SK-N-SH (cell line): ENCODE data around the gene GDF9. TPM values are rescaled to one million over a fixed set of nuclear protein-coding genes. Genes with fewer than 3 reads are reported as not detected.
A peak's percentile ranks its signal among the peaks of the same experiment; 100 is the strongest.

Experiments
- CTCF ChIA-PET: fragments of 300-600, 350-600 bp; formaldehyde crosslinking; extraction: SDS; loops from one replicate; lab custom pipeline; 2021; lab: Yijun Ruan, JAX
- POLR2A ChIA-PET: fragments of 350-600 bp; sonication (Branson Sonifier 250); formaldehyde crosslinking; extraction: SDS; loops from one replicate; lab custom pipeline; 2020; ENCODE audit warnings: antibody characterized with exemption, inconsistent platforms; lab: Yijun Ruan, JAX
- DNase-seq: peaks from one replicate; pipeline ENCODE4 v3.0.0; 2012
- H2AFZ ChIP-seq: fragments of 200-600 bp; sonication (generic); 2 replicates; pipeline ENCODE4 v1.8.1; 2016; ENCODE audit warnings: antibody characterized with exemption, mild to moderate bottlenecking, low read depth
- H3F3A ChIP-seq: fragments of 200-600 bp; sonication (generic); replicated peaks from 2 replicates; pipeline ENCODE3; 2016; ENCODE audit warnings: antibody characterized with exemption, mild to moderate bottlenecking; ENCODE audit not compliant: insufficient read depth
- H3K27ac ChIP-seq, 2 experiments: fragments of 200-500 bp in 1 of 2; fragments of 200-600 bp in 1 of 2; sonication (Bioruptor generic) in 1 of 2; sonication (generic), shearing (Covaris generic) in 1 of 2; 2 replicates each; pipeline versions ENCODE4 v1.5.1 to v1.6.1; 2014 to 2016; ENCODE audit warnings: low read depth in 2 of 2, inconsistent platforms in 1 of 2, low read length in 1 of 2, mild to moderate bottlenecking in 1 of 2, mixed read lengths in 1 of 2
- H3K27me3 ChIP-seq: fragments of 200-600 bp; sonication (generic), shearing (Covaris generic); 2 replicates; pipeline ENCODE4 v1.6.1; 2016; ENCODE audit warnings: mixed run types; ENCODE audit not compliant: insufficient read depth
- H3K36me3 ChIP-seq, 2 experiments: fragments of 200-500 bp in 1 of 2; fragments of 200-600 bp in 1 of 2; sonication (Bioruptor generic) in 1 of 2; sonication (generic) in 1 of 2; replicated peaks in 1 of 2; 2 replicates each; pipeline versions ENCODE3 to v1.5.1; 2014 to 2016; ENCODE audit warnings: low read length in 1 of 2, mild to moderate bottlenecking in 1 of 2; ENCODE audit not compliant: insufficient read depth in 2 of 2, control insufficient read depth in 1 of 2
- H3K4me1 ChIP-seq, 2 experiments: fragments of 200-500 bp in 1 of 2; fragments of 200-600 bp in 1 of 2; sonication (Bioruptor generic) in 1 of 2; sonication (generic), shearing (Covaris generic) in 1 of 2; 2 replicates each; pipeline versions ENCODE4 v1.5.1 to v1.6.1; 2014 to 2016; ENCODE audit warnings: low read depth in 1 of 2, low read length in 1 of 2, mixed run types in 1 of 2; ENCODE audit not compliant: insufficient read depth in 2 of 2, control insufficient read depth in 1 of 2
- H3K4me2 ChIP-seq: fragments of 200-600 bp; sonication (generic), shearing (Covaris generic); 2 replicates; pipeline ENCODE4 v1.6.1; 2017; ENCODE audit warnings: mixed run types
- H3K4me3 ChIP-seq, 2 experiments: fragments of 200-500 bp in 1 of 2; fragments of 200-600 bp in 1 of 2; sonication (Bioruptor generic) in 1 of 2; sonication (generic), shearing (Covaris generic) in 1 of 2; 2 replicates each; pipeline versions ENCODE4 v1.5.1 to v1.8.1; 2014 to 2016; ENCODE audit warnings: low read depth in 2 of 2, inconsistent platforms in 1 of 2, low read length in 1 of 2, mild to moderate bottlenecking in 1 of 2, mixed read lengths in 1 of 2, moderate library complexity in 1 of 2
- H3K79me2 ChIP-seq: fragments of 200-600 bp; sonication (generic); 2 replicates; pipeline ENCODE4 v1.8.1; 2017; ENCODE audit warnings: mild to moderate bottlenecking; ENCODE audit not compliant: insufficient read depth
- H3K9ac ChIP-seq: fragments of 200-600 bp; sonication (generic); 2 replicates; pipeline ENCODE4 v1.6.1; 2017; ENCODE audit warnings: mixed run types
- H3K9me2 ChIP-seq: fragments of 200-600 bp; sonication (generic); 2 replicates; pipeline ENCODE4 v1.6.1; 2017; ENCODE audit warnings: mixed run types
- H3K9me3 ChIP-seq: fragments of 200-600 bp; sonication (generic); 2 replicates; pipeline ENCODE4 v1.6.1; 2017; ENCODE audit warnings: mixed run types, mild to moderate bottlenecking, moderate library complexity
- H4K20me1 ChIP-seq: fragments of 200-600 bp; sonication (generic); 2 replicates; pipeline ENCODE4 v1.6.1; 2017; ENCODE audit warnings: mild to moderate bottlenecking, mixed run types; ENCODE audit not compliant: insufficient read depth
- CHD2 ChIP-seq: fragments of 150-350 bp; IDR thresholded peaks from 2 replicates; pipeline ENCODE4 v1.6.1; 2018; ENCODE audit warnings: low read length; ENCODE audit not compliant: partially characterized antibody
- EP300 ChIP-seq, 2 experiments: IDR thresholded peaks; 2 replicates each; pipeline versions ENCODE4 v1.4.0 to v1.6.1; 2012; ENCODE audit warnings: borderline replicate concordance in 1 of 2, low read depth in 1 of 2, low read length in 1 of 2
- FOSL2 ChIP-seq: IDR thresholded peaks from 2 replicates; pipeline ENCODE4 v1.4.0; 2012; ENCODE audit warnings: low read depth, mild to moderate bottlenecking, moderate library complexity, borderline replicate concordance
- FOXM1 ChIP-seq: IDR thresholded peaks from 2 replicates; pipeline ENCODE4 v1.4.0; 2012; ENCODE audit warnings: low read depth, mild to moderate bottlenecking
- GABPA ChIP-seq: IDR thresholded peaks from 2 replicates; pipeline ENCODE4 v1.4.0; 2012; ENCODE audit warnings: low read depth, mild to moderate bottlenecking
- JUND ChIP-seq: IDR thresholded peaks from 2 replicates; pipeline ENCODE4 v1.4.0; 2012
- MEF2A ChIP-seq: IDR thresholded peaks from 2 replicates; pipeline ENCODE4 v1.4.0; 2012; ENCODE audit warnings: low read depth, borderline replicate concordance
- NFIC ChIP-seq: IDR thresholded peaks from 2 replicates; pipeline ENCODE4 v1.4.0; 2012; ENCODE audit warnings: borderline replicate concordance
- NRF1 ChIP-seq: IDR thresholded peaks from 2 replicates; pipeline ENCODE4 v1.6.1; 2012; ENCODE audit warnings: low read depth, mild to moderate bottlenecking, low read length
- POLR2AphosphoS5 ChIP-seq: IDR thresholded peaks from 2 replicates; pipeline ENCODE4 v1.6.1; 2012; ENCODE audit warnings: low read depth, low read length
- RAD21 ChIP-seq: IDR thresholded peaks from 2 replicates; pipeline ENCODE4 v1.6.1; 2012; ENCODE audit warnings: mild to moderate bottlenecking, low read length
- RCOR1 ChIP-seq: fragments of 150-350 bp; IDR thresholded peaks from 2 replicates; pipeline ENCODE4 v1.6.1; 2017; ENCODE audit warnings: antibody characterized with exemption, low read length
- RXRA ChIP-seq: IDR thresholded peaks from 2 replicates; pipeline ENCODE4 v1.4.0; 2012; ENCODE audit warnings: low read depth, mild to moderate bottlenecking, borderline replicate concordance
- TAF1 ChIP-seq: IDR thresholded peaks from 2 replicates; pipeline ENCODE4 v1.6.1; 2012; ENCODE audit warnings: low read depth, mild to moderate bottlenecking, low read length, moderate library complexity, borderline replicate concordance
- TCF12 ChIP-seq: IDR thresholded peaks from 2 replicates; pipeline ENCODE4 v1.4.0; 2012
- TEAD4 ChIP-seq: IDR thresholded peaks from 2 replicates; pipeline ENCODE4 v1.4.0; 2012; ENCODE audit warnings: mild to moderate bottlenecking, borderline replicate concordance; ENCODE audit not compliant: insufficient read depth
- YY1 ChIP-seq: IDR thresholded peaks from 2 replicates; pipeline ENCODE4 v1.4.0; 2012; ENCODE audit warnings: low read depth, mild to moderate bottlenecking
- WGBS: methylation state at CpG from one replicate; pipeline ENCODE4 v1.1.6; 2017; ENCODE audit warnings: low lambda C conversion rate; 5-methylcytosine and 5-hydroxymethylcytosine counted together
- polyA plus RNA-seq, 3 experiments: library from polyadenylated mRNA; depleted of rRNA; stranded (reverse); fragments of >200 nt; gene quantifications; 2 replicates each; pipeline ENCODE4 v1.2.3, GENCODE V29; 2012
- TF ChIP-seq, protein P1 (sequence below): IDR thresholded peaks from 2 replicates; pipeline ENCODE4; 2012

GDF9 gene
- polyA plus RNA-seq, 1 of the 3 experiments (the other 2 are of a cell fraction), result 0.82 TPM

DNA sequence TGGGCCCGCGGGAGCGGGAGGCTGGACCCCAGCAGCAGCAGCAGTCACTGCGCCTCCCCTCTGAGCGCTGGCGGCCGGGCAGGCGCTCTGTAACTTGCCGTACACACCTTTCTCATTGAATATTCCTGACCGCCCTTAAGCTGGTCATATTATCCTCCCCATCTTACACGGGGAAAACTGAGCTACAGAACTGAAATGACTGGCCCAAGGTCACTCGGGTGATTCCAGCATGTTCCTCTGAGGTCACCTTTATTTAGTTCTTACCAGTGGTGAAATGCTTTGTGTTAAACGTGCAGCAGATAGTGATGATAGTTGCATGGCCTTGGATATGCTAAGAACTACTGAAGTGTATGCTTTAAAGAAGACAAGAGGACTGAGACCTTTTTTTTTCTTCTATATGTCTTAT lies 780 bp upstream of the GDF9 start (continued):
- TF ChIP-seq RXRA (no peak), RCOR1 (no peak), TCF12 (no peak), FOSL2 (no peak), NFIC (no peak), YY1 (no peak), GABPA (no peak), TAF1 (no peak), JUND (no peak), POLR2AphosphoS5 (no peak), CHD2 (no peak)
- TF ChIP-seq, protein P1, sequence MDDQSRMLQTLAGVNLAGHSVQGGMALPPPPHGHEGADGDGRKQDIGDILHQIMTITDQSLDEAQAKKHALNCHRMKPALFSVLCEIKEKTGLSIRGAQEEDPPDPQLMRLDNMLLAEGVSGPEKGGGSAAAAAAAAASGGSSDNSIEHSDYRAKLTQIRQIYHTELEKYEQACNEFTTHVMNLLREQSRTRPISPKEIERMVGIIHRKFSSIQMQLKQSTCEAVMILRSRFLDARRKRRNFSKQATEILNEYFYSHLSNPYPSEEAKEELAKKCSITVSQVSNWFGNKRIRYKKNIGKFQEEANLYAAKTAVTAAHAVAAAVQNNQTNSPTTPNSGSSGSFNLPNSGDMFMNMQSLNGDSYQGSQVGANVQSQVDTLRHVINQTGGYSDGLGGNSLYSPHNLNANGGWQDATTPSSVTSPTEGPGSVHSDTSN, result no peak

DNA sequence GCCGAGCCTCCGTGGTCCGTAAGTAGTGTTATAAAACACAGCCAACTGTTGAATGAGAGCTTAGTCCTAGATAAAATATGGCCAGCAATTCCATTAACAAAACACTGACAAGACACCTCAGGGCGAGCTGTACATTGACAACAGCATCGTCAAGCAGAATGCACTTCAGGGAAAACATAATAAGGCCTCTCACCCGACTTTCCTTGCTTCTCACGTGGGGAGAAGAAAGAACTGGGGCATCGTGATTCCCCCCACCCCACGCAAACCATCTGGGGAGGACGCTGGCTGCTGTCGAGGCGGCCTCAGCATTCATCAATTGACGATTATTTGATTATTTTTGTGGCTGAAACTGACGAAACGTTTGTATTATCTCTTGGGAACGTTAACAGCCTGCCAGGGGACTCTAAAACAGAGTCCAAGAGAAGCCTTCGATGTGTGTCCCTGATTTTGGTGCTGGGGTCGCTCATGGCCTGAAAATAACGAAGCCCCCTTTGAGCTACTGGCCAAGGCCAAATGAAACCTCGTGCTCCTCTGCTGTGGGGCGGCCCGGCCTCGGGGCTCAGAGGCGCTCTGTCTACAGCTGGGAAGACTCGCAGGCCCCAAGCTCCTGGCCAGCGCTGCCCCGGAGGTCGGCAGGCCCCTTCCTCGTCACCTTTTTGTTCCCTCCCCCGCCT lies 464 bp downstream of the GDF9 start:
- TF ChIP-seq FOXM1 (no peak), EP300 (IDR thresholded peaks at IDR 0.05; ENCODE audit: borderline replicate concordance in 1 of 2, low read depth in 1 of 2, low read length in 1 of 2) (0 out of 4 replicates have a peak, but pooled peaks of 1 of the 2 experiments have one; percentile 6), NRF1 (no peak)
- 64% methylated on average over 20 of the region's 30 CpGs for WGBS
- peaks cover 15 to 21% of the 10 kb centered on the region in 2 experiments for H3K36me3 ChIP-seq

DNA sequence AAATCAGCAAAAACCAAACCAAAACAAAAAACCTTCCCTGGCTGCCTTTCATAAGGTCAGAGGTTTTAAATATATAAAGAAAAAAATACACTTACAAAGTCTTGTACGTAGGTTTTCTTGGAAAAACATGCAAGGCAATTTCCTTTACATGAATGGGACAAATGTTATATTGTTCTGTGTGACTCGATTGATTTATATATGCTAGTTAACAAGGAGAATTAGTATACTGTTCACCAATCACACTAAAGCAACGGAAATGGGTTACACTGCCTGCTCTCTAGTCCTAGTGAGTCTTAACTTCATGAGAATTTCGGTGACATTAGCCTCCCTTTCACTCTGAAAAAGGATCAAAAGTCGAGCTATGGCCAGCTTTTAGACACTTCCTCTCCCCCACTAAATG lies 5.5 kb downstream of the GDF9 start:
- WGBS, result 44% methylated on average over 5 of the region's 5 CpGs
- no peak for TF ChIP-seq RAD21
- no peak for TF ChIP-seq NFIC
- no peak for TF ChIP-seq MEF2A
- TF ChIP-seq TEAD4, result no peak
- peaks cover 0 to 5% of the 10 kb centered on the region in 2 experiments; a peak in 2 of 4 replicates for H3K4me1 ChIP-seq
- no peaks in the 10 kb centered on the region for H3K36me3 ChIP-seq
- H4K20me1 ChIP-seq, result no peaks in the 10 kb centered on the region
- no peak for DNase-seq
- H3K9me3 ChIP-seq, result no peaks in the 10 kb centered on the region
- POLR2A ChIA-PET, result no interaction called here
- no peaks in the 10 kb centered on the region for H3F3A ChIP-seq
- CTCF ChIA-PET, result interaction anchor here (0.9 to 2.6 kb wide), 9 partner anchors 11 to 475 kb away, joined by 3 to 15 read pairs (median 4); partner anchors contain the start of genes CCNI2, LEAP2 and SHROOM1
- no peak overlapping the region for H3K27ac ChIP-seq
- H3K27me3 ChIP-seq, result no peaks in the 10 kb centered on the region
- H3K79me2 ChIP-seq, result no peaks in the 10 kb centered on the region
- no peaks in the 10 kb centered on the region for H3K9me2 ChIP-seq
- no peak overlapping the region for H2AFZ ChIP-seq
- no peak overlapping the region for H3K4me3 ChIP-seq
- H3K4me2 ChIP-seq, result no peak overlapping the region
- H3K9ac ChIP-seq, result no peak overlapping the region

More for the DNA sequence above, 464 bp downstream of the GDF9 start:
- H3K9ac ChIP-seq, result peak overlapping the region; percentile 86
- peaks cover 18% of the 10 kb centered on the region for H3K79me2 ChIP-seq
- no peaks in the 10 kb centered on the region for H3K9me2 ChIP-seq
- ChIA-PET POLR2A (interaction anchor here (1.0 to 1.9 kb wide), 7 partner anchors 11 to 186 kb away, joined by 3 to 9 read pairs (median 3); partner anchors contain the start of genes CCNI2, HSPA4 and SHROOM1), CTCF (interaction anchor here (0.8 to 11.1 kb wide), 7 partner anchors 17 to 339 kb away, joined by 3 to 75 read pairs (median 8); partner anchors contain the start of genes KIF3A and SHROOM1)
- H3K27ac ChIP-seq, result peak overlapping the region; percentile 73 to 92
- H3K4me2 ChIP-seq, result peak overlapping the region; percentile 83
- peaks cover 7 to 14% of the 10 kb centered on the region in 2 experiments; a peak in 3 of 4 replicates for H3K4me1 ChIP-seq
- no peaks in the 10 kb centered on the region for H3K27me3 ChIP-seq
- peak; percentile 32 for DNase-seq
- H3K4me3 ChIP-seq, result peak overlapping the region; percentile 78 to 99
- H3K9me3 ChIP-seq, result no peaks in the 10 kb centered on the region
- peak overlapping the region; percentile 89 for H2AFZ ChIP-seq
- H3F3A ChIP-seq, result peaks cover 4% of the 10 kb centered on the region
- H4K20me1 ChIP-seq, result no peaks in the 10 kb centered on the region
